GM21447 (cell line): ENCODE measurements around the gene FAM168B.

Experiments
- ATAC-seq: cut with Tn5 transposase; IDR thresholded peaks from one replicate; pipeline ENCODE4 v1.9.1; 2021; ENCODE audit not compliant: unreplicated experiment

Gene FAM168B

GRCh38 chr2:131027566-131028528 is 65.4 kb downstream of the FAM168B start:
- ATAC-seq, result no peak

- no peak for ATAC-seq
Measured at GRCh38 chr2:131026919-131027318, 66.3 kb downstream of the FAM168B start.

- no peak for ATAC-seq
Measured at GRCh38 chr2:131023758-131024157, 69.5 kb downstream of the FAM168B start.

- no peak for ATAC-seq
Measured at GRCh38 chr2:131022731-131023130, 70.5 kb downstream of the FAM168B start.

GRCh38 chr2:131016826-131017741 is 76.2 kb downstream of the FAM168B start:
- no peak for ATAC-seq

GRCh38 chr2:131015764-131016163 is 77.5 kb downstream of the FAM168B start:
- ATAC-seq, result no peak

- ATAC-seq, result no peak
Measured at GRCh38 chr2:131014141-131014540, 79.1 kb downstream of the FAM168B start.

GRCh38 chr2:131011486-131011885 is 81.8 kb downstream of the FAM168B start:
- ATAC-seq, result no peak

GRCh38 chr2:131010566-131010965 is 82.7 kb downstream of the FAM168B start:
- no peak for ATAC-seq

GRCh38 chr2:131009713-131010475 is 83.4 kb downstream of the FAM168B start:
- ATAC-seq, result no peak

- no peak for ATAC-seq
Measured at GRCh38 chr2:131008967-131009366, 84.3 kb downstream of the FAM168B start.

- no peak for ATAC-seq
Measured at GRCh38 chr2:131006561-131006960, 86.7 kb downstream of the FAM168B start.

GRCh38 chr2:131005216-131005935 is 87.9 kb downstream of the FAM168B start:
- ATAC-seq, result no peak

GRCh38 chr2:131004446-131005209 is 88.6 kb downstream of the FAM168B start:
- ATAC-seq, result no peak

- ATAC-seq, result no peak
Measured at GRCh38 chr2:130998561-130998960, 94.7 kb downstream of the FAM168B start.
